Measurements from ENCODE around the gene DHRSX.

Gene DHRSX

DNA sequence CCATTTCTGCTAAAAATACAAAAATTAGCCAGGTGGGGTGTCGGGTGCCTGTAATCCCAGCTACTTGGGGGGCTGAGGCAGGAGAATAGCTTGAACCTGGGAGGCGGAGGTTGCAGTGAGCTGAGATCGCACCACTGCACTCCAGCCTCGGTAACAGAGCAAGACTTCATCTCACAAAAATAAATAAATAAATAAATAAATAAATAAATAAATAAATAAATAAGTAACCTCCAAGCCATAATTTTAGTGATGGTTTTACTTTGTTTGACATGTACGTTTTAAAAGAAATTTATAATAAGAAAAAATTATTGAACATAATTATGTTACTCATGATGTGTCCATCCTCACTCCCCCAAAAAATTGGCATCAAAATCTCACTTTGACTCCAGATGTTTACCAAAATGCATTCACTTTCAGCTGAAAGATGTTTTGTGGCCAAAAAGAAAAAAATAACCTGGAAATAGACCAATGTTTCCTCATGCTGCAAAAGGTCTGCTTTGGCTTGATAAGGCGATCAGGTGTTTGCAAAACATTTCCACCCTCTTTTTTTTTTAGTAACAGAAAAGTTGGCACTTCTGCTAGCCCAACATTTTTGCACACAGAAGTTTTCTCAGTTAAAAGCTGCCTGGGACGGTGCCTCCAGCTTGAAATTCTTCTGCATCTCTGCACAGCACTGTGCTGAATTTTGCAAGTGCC lies 42.2 kb upstream of the DHRSX start:
- DNase-seq (ENCODE audit: low read depth, low spot score): no peak
- ChIA-PET CTCF (no interaction called here), POLR2A (no interaction called here)
- TF ChIP-seq, protein P1, sequence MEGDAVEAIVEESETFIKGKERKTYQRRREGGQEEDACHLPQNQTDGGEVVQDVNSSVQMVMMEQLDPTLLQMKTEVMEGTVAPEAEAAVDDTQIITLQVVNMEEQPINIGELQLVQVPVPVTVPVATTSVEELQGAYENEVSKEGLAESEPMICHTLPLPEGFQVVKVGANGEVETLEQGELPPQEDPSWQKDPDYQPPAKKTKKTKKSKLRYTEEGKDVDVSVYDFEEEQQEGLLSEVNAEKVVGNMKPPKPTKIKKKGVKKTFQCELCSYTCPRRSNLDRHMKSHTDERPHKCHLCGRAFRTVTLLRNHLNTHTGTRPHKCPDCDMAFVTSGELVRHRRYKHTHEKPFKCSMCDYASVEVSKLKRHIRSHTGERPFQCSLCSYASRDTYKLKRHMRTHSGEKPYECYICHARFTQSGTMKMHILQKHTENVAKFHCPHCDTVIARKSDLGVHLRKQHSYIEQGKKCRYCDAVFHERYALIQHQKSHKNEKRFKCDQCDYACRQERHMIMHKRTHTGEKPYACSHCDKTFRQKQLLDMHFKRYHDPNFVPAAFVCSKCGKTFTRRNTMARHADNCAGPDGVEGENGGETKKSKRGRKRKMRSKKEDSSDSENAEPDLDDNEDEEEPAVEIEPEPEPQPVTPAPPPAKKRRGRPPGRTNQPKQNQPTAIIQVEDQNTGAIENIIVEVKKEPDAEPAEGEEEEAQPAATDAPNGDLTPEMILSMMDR (IDR thresholded peaks at IDR 0.05; ENCODE audit: insufficient read depth, low read length, missing control alignments): no peak
- H3K4me3 ChIP-seq (ENCODE audit: low read depth, low read length): no peak overlapping the region

GRCh38 chrX:2541603-2542002 lies 40.8 kb upstream of the DHRSX start:
- TF ChIP-seq, protein P1 (IDR thresholded peaks at IDR 0.05; ENCODE audit: insufficient read depth, low read length, missing control alignments): no peak
- DNase-seq (ENCODE audit: low read depth, low spot score): no peak
- ChIA-PET POLR2A (no interaction called here), CTCF (no interaction called here)
- H3K4me3 ChIP-seq (ENCODE audit: low read depth, low read length): no peak overlapping the region

DNA sequence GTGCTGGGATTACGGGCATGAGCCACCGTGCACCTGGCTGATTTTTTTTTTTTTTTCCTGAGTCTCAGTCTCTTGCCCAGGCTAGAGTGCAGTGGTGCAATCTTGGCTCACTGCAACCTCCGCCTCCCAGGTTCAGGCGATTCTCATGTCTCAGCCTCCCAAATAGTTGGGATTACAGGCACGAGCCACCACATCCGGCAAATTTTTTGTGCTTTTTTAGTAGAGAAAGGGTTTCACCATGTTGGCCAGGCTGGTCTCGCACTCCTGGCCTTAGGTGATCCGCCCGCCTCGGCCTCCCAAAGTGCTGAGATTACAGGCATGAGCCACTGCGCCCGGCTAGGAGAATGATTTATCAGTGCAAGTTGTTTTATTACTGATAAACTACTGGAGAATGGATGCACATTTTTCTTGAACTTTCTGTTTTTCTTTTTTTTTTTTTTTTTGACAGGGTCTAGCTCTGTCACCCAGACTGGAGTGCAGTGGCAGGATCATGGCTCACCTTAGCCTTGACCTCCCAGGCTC lies 39.7 kb upstream of the DHRSX start:
- no peak for DNase-seq (ENCODE audit: low read depth, low spot score)
- TF ChIP-seq, protein P1 (IDR thresholded peaks at IDR 0.05; ENCODE audit: insufficient read depth, low read length, missing control alignments): no peak
- no peak overlapping the region for H3K4me3 ChIP-seq (ENCODE audit: low read depth, low read length)
- POLR2A ChIA-PET: no interaction called here
- CTCF ChIA-PET: no interaction called here

- POLR2A ChIA-PET: no interaction called here
- CTCF ChIA-PET: no interaction called here
- TF ChIP-seq, protein P1 (IDR thresholded peaks at IDR 0.05; ENCODE audit: insufficient read depth, low read length, missing control alignments): no peak
- H3K4me3 ChIP-seq (ENCODE audit: low read depth, low read length): no peak overlapping the region
- DNase-seq (ENCODE audit: low read depth, low spot score): no peak
These were observed 38.8 kb upstream of the DHRSX start for GRCh38 chrX:2539586-2539985.

DNA sequence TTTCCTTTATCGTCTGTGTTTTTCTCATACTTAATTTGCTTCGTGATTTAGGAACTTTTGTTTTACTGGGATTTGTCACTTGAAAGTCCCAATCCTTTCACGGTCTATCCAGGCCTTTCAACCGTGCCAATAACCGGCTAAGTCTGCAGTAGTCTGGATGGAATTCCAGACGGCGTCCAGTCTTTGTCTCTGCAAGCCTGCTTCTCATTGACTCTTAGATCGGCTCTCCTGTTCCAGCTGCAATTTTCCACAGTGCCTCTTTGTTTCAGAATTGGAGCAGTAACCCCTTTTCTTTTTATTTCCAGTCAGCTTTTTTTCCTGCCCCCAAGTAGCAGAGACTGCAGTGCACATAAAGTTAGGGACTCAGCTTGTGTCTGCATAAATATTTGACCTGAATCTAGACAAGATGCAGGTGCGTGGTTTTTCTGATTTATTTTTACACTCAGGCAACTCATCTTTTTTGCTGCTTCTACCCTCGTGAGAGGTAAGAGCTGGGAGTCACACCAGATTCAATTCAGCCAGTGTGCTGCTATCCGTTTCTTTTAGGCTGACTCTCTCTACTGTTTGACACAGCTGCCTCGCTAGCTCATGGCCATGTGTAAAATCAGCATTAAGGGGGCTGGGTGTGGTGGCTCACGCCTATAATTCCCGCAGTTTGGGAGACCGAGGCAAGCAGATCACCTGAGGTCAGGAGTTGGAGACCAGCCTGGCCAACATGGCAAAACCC lies 37.4 kb upstream of the DHRSX start:
- TF ChIP-seq, protein P1 (IDR thresholded peaks at IDR 0.05; ENCODE audit: insufficient read depth, low read length, missing control alignments): no peak
- CTCF ChIA-PET: no interaction called here
- DNase-seq (ENCODE audit: low read depth, low spot score): no peak
- no peak overlapping the region for H3K4me3 ChIP-seq (ENCODE audit: low read depth, low read length)
- POLR2A ChIA-PET: no interaction called here

- TF ChIP-seq, protein P1 (IDR thresholded peaks at IDR 0.05; ENCODE audit: insufficient read depth, low read length, missing control alignments): no peak
- H3K4me3 ChIP-seq (ENCODE audit: low read depth, low read length): no peak overlapping the region
- DNase-seq (ENCODE audit: low read depth, low spot score): no peak
- ChIA-PET CTCF (no interaction called here), POLR2A (no interaction called here)
These were observed 36.2 kb upstream of the DHRSX start for GRCh38 chrX:2536974-2537373.
